Neural progenitor cell (in vitro differentiated cells): ENCODE data around the gene GNAI2. TPM values are rescaled to one million over a fixed set of nuclear protein-coding genes. Genes with fewer than 3 reads are reported as not detected.
"Not testable (repeated sequence)": the region's sequence is repeated elsewhere in the genome, so short reads cannot be mapped to it uniquely, and the experiment has no call there.

ENCODE experiments used
- DNase-seq: peaks from one replicate; pipeline ENCODE4 v3.0.0-alpha.2; 2016; ENCODE audit warnings: low spot score
- H2AFZ ChIP-seq: fragments of 200-600 bp; sonication (generic); replicated peaks from 2 replicates; pipeline ENCODE4 v1.6.1; 2016; ENCODE audit warnings: antibody characterized with exemption
- H3F3A ChIP-seq: fragments of 200-600 bp; sonication (generic); 2 replicates; pipeline ENCODE4 v1.6.1; 2016; ENCODE audit warnings: antibody characterized with exemption, low read depth
- H3K27ac ChIP-seq: fragments of 200-600 bp; sonication (generic); 2 replicates; pipeline ENCODE4 v1.5.1; 2016; ENCODE audit warnings: mild to moderate bottlenecking
- H3K27me3 ChIP-seq: fragments of 200-600 bp; sonication (generic); 2 replicates; pipeline ENCODE4 v1.6.1; 2016; ENCODE audit warnings: mild to moderate bottlenecking, moderate library complexity
- H3K36me3 ChIP-seq: fragments of 200-600 bp; sonication (generic); 2 replicates; pipeline ENCODE4 v1.5.1; 2016
- H3K4me1 ChIP-seq: fragments of 200-600 bp; sonication (generic); 2 replicates; pipeline ENCODE4 v1.6.1; 2016; ENCODE audit warnings: mixed run types
- H3K4me2 ChIP-seq: fragments of 200-600 bp; sonication (generic); 2 replicates; pipeline ENCODE4 v1.6.1; 2016
- H3K4me3 ChIP-seq: fragments of 200-600 bp; sonication (generic); 2 replicates; pipeline ENCODE4 v1.5.1; 2016
- H3K79me2 ChIP-seq: fragments of 200-600 bp; sonication (generic); 2 replicates; pipeline ENCODE4 v1.6.1; 2016; ENCODE audit warnings: low read depth
- H3K9ac ChIP-seq: fragments of 200-600 bp; sonication (generic); 2 replicates; pipeline ENCODE4 v1.6.1; 2016
- H3K9me3 ChIP-seq: fragments of 200-600 bp; sonication (generic); 2 replicates; pipeline ENCODE4 v1.5.1; 2016; ENCODE audit warnings: low read depth
- H4K20me1 ChIP-seq: fragments of 200-600 bp; sonication (generic); 2 replicates; pipeline ENCODE4 v1.6.1; 2016; ENCODE audit warnings: low read depth
- H3K27ac Mint-ChIP-seq: 3 replicates; pipeline ENCODE4 v1.8.0; 2021; ENCODE audit warnings: mixed read lengths
- H3K27me3 Mint-ChIP-seq: 2 replicates; pipeline ENCODE4 v1.8.0; 2022; ENCODE audit warnings: low read depth, mild to moderate bottlenecking, inconsistent platforms, moderate library complexity, mixed read lengths; ENCODE audit not compliant: insufficient read depth
- H3K36me3 Mint-ChIP-seq: 3 replicates; pipeline ENCODE4 v1.8.0; 2021; ENCODE audit warnings: mixed read lengths
- H3K4me1 Mint-ChIP-seq: 3 replicates; pipeline ENCODE4 v1.8.0; 2021; ENCODE audit warnings: mixed read lengths
- H3K4me3 Mint-ChIP-seq: 3 replicates; pipeline ENCODE4 v1.8.0; 2021; ENCODE audit warnings: mild to moderate bottlenecking, moderate library complexity, mixed read lengths
- H3K9me3 Mint-ChIP-seq: 3 replicates; pipeline ENCODE4 v1.8.0; 2020; ENCODE audit warnings: mixed read lengths
- CTCF ChIP-seq: fragments of 200-600 bp; sonication (generic); IDR thresholded peaks from 2 replicates; pipeline ENCODE4 v1.5.1; 2017; ENCODE audit warnings: antibody characterized with exemption, mild to moderate bottlenecking
- EZH2 ChIP-seq: fragments of 200-600 bp; sonication (generic); IDR thresholded peaks from 2 replicates; pipeline ENCODE4 v1.6.1; 2017; ENCODE audit warnings: antibody characterized with exemption, mild to moderate bottlenecking, moderate library complexity
- EZH2phosphoT487 ChIP-seq: fragments of 200-600 bp; sonication (generic); IDR thresholded peaks from 2 replicates; pipeline ENCODE4 v1.6.1; 2017; ENCODE audit warnings: antibody characterized with exemption
- total RNA-seq: library from RNA; depleted of rRNA; stranded (reverse); fragments of >200 nt; gene quantifications from 2 replicates; pipeline ENCODE4 v1.2.3, GENCODE V29; 2015; ENCODE audit warnings: low replicate concordance

GNAI2 gene
- total RNA-seq, 1 donor from 2014 or later: 249 TPM

- Histone ChIP-seq H3K9me3 (no peaks in the 10 kb centered on the region), H4K20me1 (no peaks in the 10 kb centered on the region), H3K36me3 (no peaks in the 10 kb centered on the region), H2AFZ (no peak overlapping the region), H3K27ac (no peak overlapping the region), H3K4me3 (no peak overlapping the region), H3K79me2 (no peaks in the 10 kb centered on the region), H3K27me3 (peaks cover 23% of the 10 kb centered on the region), H3F3A (peaks cover 26% of the 10 kb centered on the region), H3K4me1 (peaks cover 42% of the 10 kb centered on the region), H3K9ac (no peak overlapping the region), H3K4me2 (no peak overlapping the region)
- H3K9me3 Mint-ChIP-seq: no peaks in the 10 kb centered on the region
- H3K27me3 Mint-ChIP-seq: peaks cover 17% of the 10 kb centered on the region
- no peak overlapping the region for H3K4me3 Mint-ChIP-seq
- H3K4me1 Mint-ChIP-seq: peaks cover 63% of the 10 kb centered on the region
- TF ChIP-seq CTCF: no peak
- no peak for TF ChIP-seq EZH2phosphoT487
- TF ChIP-seq EZH2: no peak
- no peaks in the 10 kb centered on the region for H3K36me3 Mint-ChIP-seq
- no peak for DNase-seq
- no peak overlapping the region for H3K27ac Mint-ChIP-seq
Observed at GRCh38 chr3:50269977-50270413, 34.0 kb downstream of the GNAI2 start.

GRCh38 chr3:50270422-50271224, 34.6 kb downstream of the GNAI2 start:
- no peak for TF ChIP-seq EZH2phosphoT487
- TF ChIP-seq EZH2: no peak
- TF ChIP-seq CTCF: no peak
- H3K27ac Mint-ChIP-seq: no peak overlapping the region
- Histone ChIP-seq H3K4me2 (no peak overlapping the region), H3K4me1 (peaks cover 39% of the 10 kb centered on the region), H3K27ac (no peak overlapping the region), H3K9me3 (no peaks in the 10 kb centered on the region), H3K9ac (no peak overlapping the region), H3F3A (peaks cover 20% of the 10 kb centered on the region), H3K79me2 (no peaks in the 10 kb centered on the region), H3K27me3 (peaks cover 29% of the 10 kb centered on the region), H3K36me3 (no peaks in the 10 kb centered on the region), H3K4me3 (no peak overlapping the region), H4K20me1 (no peaks in the 10 kb centered on the region), H2AFZ (no peak overlapping the region)
- no peaks in the 10 kb centered on the region for H3K9me3 Mint-ChIP-seq
- H3K4me3 Mint-ChIP-seq: no peak overlapping the region
- peaks cover 65% of the 10 kb centered on the region for H3K4me1 Mint-ChIP-seq
- no peaks in the 10 kb centered on the region for H3K36me3 Mint-ChIP-seq
- peaks cover 22% of the 10 kb centered on the region for H3K27me3 Mint-ChIP-seq
- DNase-seq: no peak

- H3K4me1 ChIP-seq: peaks cover 38% of the 10 kb centered on the region
- H3F3A ChIP-seq: peaks cover 14% of the 10 kb centered on the region
- peaks cover 37% of the 10 kb centered on the region for H3K27me3 ChIP-seq
- no peaks in the 10 kb centered on the region for H3K9me3 ChIP-seq
- TF ChIP-seq EZH2phosphoT487 (no peak), EZH2 (no peak), CTCF (no peak)
- H2AFZ ChIP-seq: no peak overlapping the region
- H3K36me3 ChIP-seq: no peaks in the 10 kb centered on the region
- Mint-ChIP-seq H3K4me3 (peak overlapping the region; percentile 6), H3K27me3 (peaks cover 21% of the 10 kb centered on the region), H3K27ac (peak overlapping the region; percentile 9), H3K9me3 (no peaks in the 10 kb centered on the region), H3K36me3 (no peaks in the 10 kb centered on the region), H3K4me1 (peaks cover 63% of the 10 kb centered on the region)
- no peak overlapping the region for H3K9ac ChIP-seq
- H3K27ac ChIP-seq: no peak overlapping the region
- no peak for DNase-seq
- H3K4me3 ChIP-seq: no peak overlapping the region
- no peak overlapping the region for H3K4me2 ChIP-seq
- no peaks in the 10 kb centered on the region for H3K79me2 ChIP-seq
- no peaks in the 10 kb centered on the region for H4K20me1 ChIP-seq
Observed at GRCh38 chr3:50271314-50271936, 35.4 kb downstream of the GNAI2 start.

GRCh38 chr3:50272538-50272910, 36.5 kb downstream of the GNAI2 start:
- H3K27me3 ChIP-seq: peaks cover 48% of the 10 kb centered on the region
- H3K36me3 Mint-ChIP-seq: not testable (repeated sequence)
- peaks cover 54% of the 10 kb centered on the region for H3K4me1 Mint-ChIP-seq

More at GRCh38 chr3:50272538-50272910, 36.5 kb downstream of the GNAI2 start:
- not testable (repeated sequence) for DNase-seq, H3K79me2 ChIP-seq, H3K27ac ChIP-seq, H2AFZ ChIP-seq, H3K4me3 Mint-ChIP-seq, H3K4me3 ChIP-seq, H3K9me3 Mint-ChIP-seq, H4K20me1 ChIP-seq, H3K27ac Mint-ChIP-seq, H3K9ac ChIP-seq, H3K4me2 ChIP-seq, H3K9me3 ChIP-seq, H3K36me3 ChIP-seq
- peaks cover 18% of the 10 kb centered on the region for H3K27me3 Mint-ChIP-seq
- Histone ChIP-seq H3F3A (peaks cover 14% of the 10 kb centered on the region), H3K4me1 (peaks cover 31% of the 10 kb centered on the region)
